GM12801 (cell line): Measurements from ENCODE around the gene ZNF710.

ENCODE experiments used
- TF ChIP-seq, protein P1 (sequence below): IDR thresholded peaks from one replicate; pipeline ENCODE4 v1.5.1; 2011; ENCODE audit warnings: control low read depth; ENCODE audit not compliant: insufficient read length; ENCODE audit errors: extremely low read depth

Gene ZNF710

DNA sequence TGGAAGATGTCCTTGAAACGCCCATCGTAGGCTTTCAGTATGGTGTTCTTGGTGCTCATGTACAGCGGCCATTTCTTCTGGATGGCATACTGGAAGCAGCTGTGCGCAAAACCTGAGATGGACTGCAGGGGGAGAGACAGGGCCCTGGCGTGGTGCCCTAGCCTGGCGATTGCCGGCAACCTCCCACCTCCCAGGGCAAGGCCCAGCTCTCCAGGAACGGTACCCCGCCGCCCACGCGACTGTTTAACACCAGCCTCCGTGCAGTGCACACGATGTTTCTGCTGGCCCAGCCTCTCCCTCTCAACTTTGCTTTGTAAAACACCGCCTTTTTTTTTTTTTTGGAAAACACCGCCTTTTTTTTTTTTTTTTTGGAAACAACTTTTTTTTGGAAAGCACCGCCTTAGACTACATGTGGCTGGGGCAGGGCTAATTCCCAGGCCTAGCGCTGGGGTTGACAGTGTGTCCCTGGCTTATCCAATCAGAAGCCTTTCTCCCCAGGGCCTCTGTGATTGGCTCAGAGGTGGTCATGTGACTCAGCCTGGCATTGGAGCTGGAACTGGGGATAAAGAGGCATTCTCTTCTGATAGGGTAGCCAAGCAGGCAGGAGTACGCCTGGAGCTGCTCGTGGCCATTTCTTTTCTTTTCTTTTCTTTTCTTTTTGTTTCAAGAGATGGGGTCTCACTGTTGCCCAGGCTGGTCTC is 86.5 kb downstream of the ZNF710 start:
- TF ChIP-seq, protein P1, sequence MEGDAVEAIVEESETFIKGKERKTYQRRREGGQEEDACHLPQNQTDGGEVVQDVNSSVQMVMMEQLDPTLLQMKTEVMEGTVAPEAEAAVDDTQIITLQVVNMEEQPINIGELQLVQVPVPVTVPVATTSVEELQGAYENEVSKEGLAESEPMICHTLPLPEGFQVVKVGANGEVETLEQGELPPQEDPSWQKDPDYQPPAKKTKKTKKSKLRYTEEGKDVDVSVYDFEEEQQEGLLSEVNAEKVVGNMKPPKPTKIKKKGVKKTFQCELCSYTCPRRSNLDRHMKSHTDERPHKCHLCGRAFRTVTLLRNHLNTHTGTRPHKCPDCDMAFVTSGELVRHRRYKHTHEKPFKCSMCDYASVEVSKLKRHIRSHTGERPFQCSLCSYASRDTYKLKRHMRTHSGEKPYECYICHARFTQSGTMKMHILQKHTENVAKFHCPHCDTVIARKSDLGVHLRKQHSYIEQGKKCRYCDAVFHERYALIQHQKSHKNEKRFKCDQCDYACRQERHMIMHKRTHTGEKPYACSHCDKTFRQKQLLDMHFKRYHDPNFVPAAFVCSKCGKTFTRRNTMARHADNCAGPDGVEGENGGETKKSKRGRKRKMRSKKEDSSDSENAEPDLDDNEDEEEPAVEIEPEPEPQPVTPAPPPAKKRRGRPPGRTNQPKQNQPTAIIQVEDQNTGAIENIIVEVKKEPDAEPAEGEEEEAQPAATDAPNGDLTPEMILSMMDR: no peak

DNA sequence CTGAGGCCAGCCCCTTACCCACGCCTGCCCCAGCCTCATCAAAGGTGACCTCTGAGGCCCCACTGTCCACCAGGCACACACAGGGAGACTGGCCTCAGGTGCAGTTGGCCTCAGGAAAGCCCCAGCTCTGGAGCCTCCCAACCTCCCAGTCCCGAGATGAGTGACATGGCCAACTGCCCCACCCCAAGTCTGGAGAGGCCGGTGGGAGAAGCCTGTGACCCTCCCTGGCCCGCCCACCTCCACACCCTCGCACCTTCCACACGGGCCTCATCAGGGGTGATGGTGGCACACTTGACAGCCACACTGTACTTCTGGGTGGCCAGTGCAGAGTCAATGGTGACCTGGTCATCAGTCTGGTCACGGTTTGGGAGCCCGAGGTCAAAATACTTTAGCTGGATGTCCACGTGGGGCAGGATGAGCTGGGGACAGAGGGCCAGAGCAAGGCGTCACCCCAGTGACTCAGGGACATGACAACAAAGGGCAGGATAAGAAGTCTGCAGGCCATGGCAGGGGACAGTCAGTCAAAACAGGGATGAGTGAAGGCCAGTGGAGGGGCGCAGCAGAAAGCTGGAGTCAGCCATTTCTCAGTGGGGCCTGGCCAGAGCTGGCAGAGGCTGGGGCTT is 89.2 kb downstream of the ZNF710 start:
- TF ChIP-seq, protein P1: no peak

DNA sequence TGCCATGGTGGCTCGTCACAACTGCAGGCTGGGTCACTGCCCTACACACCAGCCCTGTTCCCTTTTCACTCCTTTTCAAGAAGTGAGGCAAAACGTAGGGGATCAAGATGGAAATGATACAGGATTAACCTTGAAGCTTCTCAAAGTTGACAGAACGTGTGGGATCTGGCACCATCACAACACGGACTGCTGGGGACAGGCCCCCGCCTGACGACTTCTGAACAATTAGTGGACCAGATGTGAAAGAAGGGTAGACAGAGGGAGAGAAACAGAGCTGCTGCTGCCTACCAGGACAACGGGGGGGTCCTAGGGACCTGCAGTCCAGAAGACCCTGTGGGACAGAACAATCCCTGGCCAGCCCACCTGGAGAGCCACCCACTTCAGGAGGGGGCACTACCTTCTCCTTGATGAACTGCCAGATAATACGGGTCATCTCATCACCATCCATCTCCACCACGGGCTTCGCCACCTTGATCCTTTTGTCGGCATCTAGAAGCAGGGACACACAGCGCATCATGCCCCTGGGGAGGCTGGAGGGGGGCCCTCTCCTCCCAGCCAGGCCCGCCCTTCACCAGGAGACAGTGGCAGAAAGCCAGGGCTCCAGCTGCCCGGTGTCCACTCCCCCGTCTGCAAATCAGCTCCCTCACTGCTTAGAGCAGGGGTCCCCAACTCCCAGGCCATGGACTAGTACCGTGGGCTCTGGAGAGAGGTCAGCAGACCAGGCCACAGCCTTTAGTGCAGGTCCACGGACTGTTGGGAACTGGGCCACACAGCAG is 90.2 kb downstream of the ZNF710 start:
- TF ChIP-seq, protein P1: no peak

DNA sequence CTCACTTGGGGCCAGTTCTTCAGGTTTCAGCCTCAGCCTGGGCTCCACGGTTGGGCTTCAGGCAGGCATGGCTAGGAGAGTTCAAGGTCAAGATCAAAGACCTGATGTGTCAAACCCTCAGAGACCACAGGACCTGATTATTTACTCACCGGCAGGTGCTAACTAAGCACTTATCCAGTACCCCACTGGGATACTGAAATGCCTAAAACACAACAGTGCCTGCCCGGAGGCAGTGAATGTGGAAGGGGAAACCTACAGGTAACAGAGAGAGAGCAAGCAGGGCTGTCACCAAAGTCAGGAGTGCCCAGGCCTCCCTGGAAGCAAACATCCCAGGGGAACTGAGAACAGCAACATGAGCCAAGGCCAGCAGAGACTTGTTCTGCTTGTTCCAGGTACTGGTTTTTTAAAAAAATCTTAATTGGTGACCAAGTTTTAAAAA is 94.4 kb downstream of the ZNF710 start:
- TF ChIP-seq, protein P1: no peak

DNA sequence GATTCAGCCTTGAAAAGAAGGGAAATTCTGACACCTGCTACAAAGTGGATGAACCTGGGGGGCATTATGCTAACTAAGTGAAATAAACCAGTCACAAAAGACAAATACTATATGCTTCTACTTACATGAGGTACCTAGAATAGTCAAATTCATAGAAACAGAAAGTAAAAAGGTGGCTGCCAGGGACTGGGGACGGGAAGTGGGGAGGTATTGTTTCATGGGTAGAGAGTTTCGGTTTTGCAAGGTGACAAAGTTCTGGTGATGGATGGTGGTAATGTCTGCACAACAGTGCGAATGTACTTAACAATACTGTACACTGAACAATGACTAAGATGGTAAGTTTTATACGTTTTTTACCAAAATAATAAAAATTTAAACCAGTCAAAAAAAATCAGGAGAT is 96.4 kb downstream of the ZNF710 start:
- TF ChIP-seq, protein P1: no peak

DNA sequence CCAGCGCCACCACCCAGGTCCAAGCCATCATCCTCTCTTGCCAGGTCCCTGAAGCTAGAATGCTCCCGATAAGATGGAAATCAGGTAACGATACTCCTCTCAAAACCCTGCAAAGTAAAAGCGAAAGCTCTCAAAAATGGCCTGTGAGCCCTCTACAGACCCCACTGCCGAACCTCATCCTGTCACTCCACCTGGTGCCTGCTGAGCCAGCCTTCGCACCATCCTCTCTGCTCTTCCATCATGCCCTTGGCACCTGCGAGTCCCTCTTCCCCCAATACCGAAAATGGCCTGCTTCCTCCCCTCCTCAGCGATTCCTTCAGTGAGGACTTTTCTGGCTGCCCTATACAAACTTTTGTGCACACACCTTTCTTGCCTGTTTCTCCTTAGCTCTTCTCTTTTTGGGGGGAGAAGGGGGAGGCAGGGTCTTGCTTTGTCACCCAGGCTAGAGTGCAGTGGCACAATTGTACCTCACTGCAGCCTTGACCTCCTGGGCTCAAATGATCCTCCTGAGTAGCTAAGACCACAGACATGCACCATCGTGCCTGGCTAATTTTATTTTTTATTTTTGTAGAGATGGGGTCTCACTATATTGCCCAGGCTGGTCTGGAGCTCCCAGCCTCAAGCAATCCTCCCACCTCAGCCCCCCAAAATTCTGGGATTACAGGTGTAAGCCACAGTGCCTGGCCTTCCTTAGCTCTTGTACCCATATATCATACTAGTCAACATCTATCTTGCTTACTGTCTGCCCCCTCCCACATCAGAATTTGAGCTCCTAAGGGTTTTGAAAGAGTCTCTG is 98.1 kb downstream of the ZNF710 start:
- TF ChIP-seq, protein P1: no peak
